H1 (cell line): Measurements from ENCODE around the gene BDP1. TPM values are rescaled to one million over a fixed set of nuclear protein-coding genes. Genes with fewer than 3 reads are reported as not detected.

ENCODE experiments used
- CTCF ChIA-PET: fragments of 300-600 bp; sonication (Branson Sonifier 250); formaldehyde crosslinking; loops from one replicate; lab custom pipeline; 2021; ENCODE audit not compliant: partially characterized antibody; lab: Charles Lee
- POLR2A ChIA-PET: fragments of 300-600 bp; sonication (Branson Sonifier 250); formaldehyde crosslinking; loops from one replicate; lab custom pipeline; 2021; ENCODE audit warnings: inconsistent platforms; ENCODE audit not compliant: partially characterized antibody; lab: Charles Lee
- DNase-seq, 2 experiments: peaks; one replicate each; pipeline versions ENCODE4 v3.0.0 to v3.0.0-alpha.2; 2010 to 2022; ENCODE audit warnings: low spot score in 2 of 2, low read depth in 1 of 2, mixed read lengths in 1 of 2
- FAIRE-seq: peaks from 2 replicates; lab custom pipeline; 2011; peaks lifted over from hg19 to GRCh38; lab: Jason Lieb, UNC
- H2AFZ ChIP-seq: 2 replicates; pipeline ENCODE4 v1.8.1; 2012; ENCODE audit warnings: low read length, inconsistent platforms
- H2AK5ac ChIP-seq: 2 replicates; pipeline ENCODE4 v1.6.1; 2013; ENCODE audit warnings: low read depth, low read length
- H2BK120ac ChIP-seq: replicated peaks from 2 replicates; pipeline ENCODE3; 2013; ENCODE audit warnings: low read depth, low read length, inconsistent platforms
- H2BK12ac ChIP-seq: 2 replicates; pipeline ENCODE4 v1.6.1; 2013; ENCODE audit warnings: low read depth, low read length
- H2BK15ac ChIP-seq: 2 replicates; pipeline ENCODE4 v1.6.1; 2013; ENCODE audit warnings: low read length
- H2BK20ac ChIP-seq: 2 replicates; pipeline ENCODE4 v1.6.1; 2013; ENCODE audit warnings: low read length
- H2BK5ac ChIP-seq: 2 replicates; pipeline ENCODE4 v1.6.1; 2013; ENCODE audit warnings: low read depth, low read length
- H3K14ac ChIP-seq: 2 replicates; pipeline ENCODE4 v1.6.1; 2013; ENCODE audit warnings: inconsistent platforms; ENCODE audit not compliant: insufficient read length
- H3K18ac ChIP-seq: 2 replicates; pipeline ENCODE4 v1.6.1; 2013; ENCODE audit warnings: low read length; ENCODE audit errors: extremely low read depth
- H3K23ac ChIP-seq: 2 replicates; pipeline ENCODE4 v1.6.1; 2013; ENCODE audit warnings: inconsistent platforms; ENCODE audit not compliant: insufficient read length
- H3K23me2 ChIP-seq: 2 replicates; pipeline ENCODE4 v1.6.1; 2013; ENCODE audit warnings: low read depth, low read length
- H3K27ac ChIP-seq: 2 replicates; pipeline ENCODE4 v1.6.1; 2011; ENCODE audit warnings: low read depth, low read length, inconsistent platforms
- H3K27me3 ChIP-seq, 4 experiments: replicated peaks in 1 of 4; 1 replicate in 1 of 4; 2 replicates in 3 of 4; pipeline versions ENCODE4 v1.6.1 to v1.8.1; 2011 to 2013; ENCODE audit warnings: low read length in 3 of 4, mild to moderate bottlenecking in 3 of 4, inconsistent platforms in 2 of 4, mixed read lengths in 2 of 4, moderate library complexity in 1 of 4; ENCODE audit not compliant: control insufficient read depth in 3 of 4, insufficient read depth in 3 of 4; ENCODE audit errors: extremely low read depth in 1 of 4
- H3K36me3 ChIP-seq, 4 experiments: 2 replicates each; pipeline versions ENCODE4 v1.6.1 to v1.8.1; 2011 to 2013; ENCODE audit warnings: mild to moderate bottlenecking in 4 of 4, low read length in 3 of 4, moderate library complexity in 2 of 4, control low read depth in 1 of 4, inconsistent platforms in 1 of 4; ENCODE audit not compliant: insufficient read depth in 4 of 4, control insufficient read depth in 2 of 4
- H3K4ac ChIP-seq: replicated peaks from 2 replicates; pipeline ENCODE3; 2013; ENCODE audit warnings: low read length, low read depth, mixed read lengths, inconsistent platforms; ENCODE audit not compliant: insufficient read length
- H3K4me1 ChIP-seq, 4 experiments: replicated peaks in 1 of 4; 1 replicate in 1 of 4; 2 replicates in 3 of 4; pipeline versions ENCODE4 v1.6.1 to v1.8.1; 2011 to 2013; ENCODE audit warnings: low read length in 3 of 4, inconsistent platforms in 2 of 4, mixed read lengths in 1 of 4; ENCODE audit not compliant: insufficient read depth in 4 of 4, control insufficient read depth in 3 of 4
- H3K4me2 ChIP-seq, 2 experiments: 2 replicates each; pipeline versions ENCODE4 v1.6.1 to v1.8.1; 2011 to 2013; ENCODE audit warnings: low read depth in 2 of 2, low read length in 2 of 2, control low read depth in 1 of 2, inconsistent platforms in 1 of 2, mild to moderate bottlenecking in 1 of 2; ENCODE audit not compliant: insufficient read depth in 1 of 2
- H3K4me3 ChIP-seq, 4 experiments: fragments of 200-600, 300-600 bp in 1 of 4; sonication (generic), shearing (Covaris generic), sonication (Bioruptor Twin) in 1 of 4; 2 replicates each; pipeline versions ENCODE4 v1.5.1 to v1.8.1; 2011 to 2016; ENCODE audit warnings: low read length in 4 of 4, low read depth in 3 of 4, control low read depth in 2 of 4, inconsistent platforms in 2 of 4, mild to moderate bottlenecking in 2 of 4, mixed read lengths in 1 of 4, moderate library complexity in 1 of 4; ENCODE audit not compliant: insufficient read depth in 2 of 4; ENCODE audit errors: extremely low read depth in 1 of 4
- H3K56ac ChIP-seq: replicated peaks from 2 replicates; pipeline ENCODE3; 2013; ENCODE audit warnings: low read depth, mild to moderate bottlenecking, mixed read lengths, low read length, inconsistent platforms; ENCODE audit not compliant: insufficient read length
- H3K79me1 ChIP-seq: 2 replicates; pipeline ENCODE4 v1.6.1; 2013; ENCODE audit warnings: low read depth, low read length, control low read depth
- H3K79me2 ChIP-seq, 2 experiments: 2 replicates each; pipeline versions ENCODE4 v1.6.1 to v1.8.1; 2012 to 2013; ENCODE audit warnings: low read length in 2 of 2, mild to moderate bottlenecking in 2 of 2, inconsistent platforms in 1 of 2; ENCODE audit not compliant: insufficient read depth in 2 of 2, control insufficient read depth in 1 of 2
- H3K9ac ChIP-seq, 4 experiments: replicated peaks in 1 of 4; 1 replicate in 1 of 4; 2 replicates in 3 of 4; pipeline versions ENCODE4 v1.6.1 to v1.8.1; 2011 to 2013; ENCODE audit warnings: low read depth in 3 of 4, low read length in 3 of 4, control low read depth in 2 of 4, mild to moderate bottlenecking in 2 of 4, moderate library complexity in 2 of 4, inconsistent platforms in 1 of 4; ENCODE audit errors: extremely low read depth in 1 of 4
- H3K9me3 ChIP-seq, 2 experiments: 2 replicates each; pipeline versions ENCODE4 v1.6.1 to v1.8.1; 2012 to 2013; ENCODE audit warnings: mild to moderate bottlenecking in 2 of 2, moderate library complexity in 2 of 2, control low read depth in 1 of 2, inconsistent platforms in 1 of 2, low read depth in 1 of 2, low read length in 1 of 2, mixed read lengths in 1 of 2; ENCODE audit not compliant: insufficient read depth in 2 of 2
- H4K20me1 ChIP-seq, 2 experiments: replicated peaks in 1 of 2; 2 replicates each; pipeline versions ENCODE3 to v1.8.1; 2011 to 2013; ENCODE audit warnings: inconsistent platforms in 2 of 2, low read length in 2 of 2, mild to moderate bottlenecking in 1 of 2; ENCODE audit not compliant: insufficient read depth in 2 of 2, control insufficient read depth in 1 of 2
- H4K5ac ChIP-seq: 2 replicates; pipeline ENCODE4 v1.6.1; 2013; ENCODE audit warnings: low read length, low read depth, mixed read lengths, inconsistent platforms; ENCODE audit not compliant: insufficient read length
- H4K8ac ChIP-seq: 2 replicates; pipeline ENCODE4 v1.8.0; 2013; ENCODE audit warnings: mild to moderate bottlenecking, moderate library complexity, low read length, inconsistent platforms; ENCODE audit not compliant: insufficient read depth; ENCODE audit errors: extremely low read depth
- H4K91ac ChIP-seq: replicated peaks from 2 replicates; pipeline ENCODE3; 2013; ENCODE audit warnings: low read length, mixed read lengths, inconsistent platforms; ENCODE audit not compliant: insufficient read length
- CTCF ChIP-seq, 3 experiments: IDR thresholded peaks; 1 replicate in 2 of 3; 2 replicates in 1 of 3; pipeline versions ENCODE4 v1.5.1 to v1.6.1; 2011; ENCODE audit warnings: low read length in 3 of 3, mild to moderate bottlenecking in 3 of 3, inconsistent platforms in 2 of 3, low read depth in 1 of 3, moderate library complexity in 1 of 3; ENCODE audit not compliant: insufficient read depth in 1 of 3; ENCODE audit errors: control extremely low read depth in 1 of 3
- EZH2 ChIP-seq: fragments of 200-600 bp; sonication (generic); IDR thresholded peaks from 2 replicates; pipeline ENCODE4 v1.7.1; 2012; ENCODE audit warnings: low read depth, mild to moderate bottlenecking, moderate library complexity, low read length, inconsistent platforms; ENCODE audit not compliant: severe bottlenecking
- WGBS, 2 experiments: shearing (Covaris generic) in 1 of 2; methylation state at CpG; one replicate each; pipeline versions ENCODE4 v1.1.6 to v1.1.7; 2013 to 2015; ENCODE audit warnings: low lambda C conversion rate in 2 of 2, mixed read lengths in 2 of 2, inconsistent platforms in 1 of 2, low coverage in 1 of 2, missing lambda C conversion rate in 1 of 2; ENCODE audit not compliant: insufficient replicate concordance in 2 of 2, insufficient coverage in 1 of 2, insufficient read length in 1 of 2; ENCODE audit errors: extremely low coverage in 1 of 2, missing lambda C conversion rate in 1 of 2; 5-methylcytosine and 5-hydroxymethylcytosine counted together
- polyA plus RNA-seq, 7 experiments: library from polyadenylated mRNA; depleted of rRNA in 3 of 7; stranded (reverse) in 5 of 7; unstranded in 2 of 7; fragments of >200 nt in 5 of 7; fragments of 200-250 nt in 2 of 7; gene quantifications; 1 replicate in 5 of 7; 2 replicates in 1 of 7; 4 replicates in 1 of 7; pipeline versions ENCODE4 v1.2.1 to v1.2.3, GENCODE V29; 2011 to 2013; ENCODE audit warnings: missing spikeins in 2 of 7, mixed read lengths in 2 of 7
- total RNA-seq: library from RNA; stranded (reverse); fragmentation: NEBNext Ultra II Directional; extraction: Animal tissue kit (Norgen Biotek cat#: 25700); gene quantifications from 2 replicates; pipeline ENCODE4 v1.2.1, GENCODE V29; 2021

BDP1 gene
- total and polyA plus RNA-seq, 2 of the 8 experiments (the other 6 are each of a cell fraction or from before 2014, with no cell fraction given), result 4.7 to 32.1 TPM

- ChIA-PET POLR2A (interaction anchor here (1.0 to 2.5 kb wide), 11 partner anchors 8 to 732 kb away, joined by 3 to 10 read pairs (median 5); partner anchors contain the start of genes BDP1, MRPS27 and PTCD2), CTCF (interaction anchor here (0.6 to 1.2 kb wide), 3 partner anchors 13 to 169 kb away, joined by 3 to 5 read pairs (median 3); no protein-coding TSS in a partner anchor)
- 0 out of 2 replicates have a peak overlapping the region, but pooled peaks have one; percentile 2 for H2BK12ac ChIP-seq
These were observed 132.5 kb downstream of the BDP1 start for GRCh38 chr5:71587766-71588532.

More at GRCh38 chr5:71587766-71588532, 132.5 kb downstream of the BDP1 start:
- Histone ChIP-seq H3K4me2 (peak overlapping the region; percentile 76 to 82), H3K4me3 (peak overlapping the region; percentile 56 to 83 (median 81)), H3K4me1 (peaks cover 0 to 9% (median 0%) of the 10 kb centered on the region in 4 experiments; a peak in 3 of 7 replicates), H3K56ac (no peak overlapping the region), H3K14ac (no peak overlapping the region), H4K8ac (no peak overlapping the region; the same call in 1 of the 2 replicates), H3K23ac (no peak overlapping the region), H2BK20ac (no peak overlapping the region), H3K18ac (peak overlapping the region; percentile 90; the same call in 1 of the 2 replicates), H3K9me3 (no peaks in the 10 kb centered on the region), H3K27me3 (no peaks in the 10 kb centered on the region), H2AK5ac (no peak overlapping the region), H2BK15ac (no peak overlapping the region), H3K9ac (peak overlapping the region in 3 of 4 experiments; percentile 67 to 89 (median 83); a peak in 6 of 7 replicates), H4K91ac (no peak overlapping the region), H4K20me1 (peaks cover 0 to 2% of the 10 kb centered on the region in 2 experiments), H2BK120ac (no peak overlapping the region), H3K36me3 (no peaks in the 10 kb centered on the region; a peak in 1 of 8 replicates), H2AFZ (no peak overlapping the region), H2BK5ac (0 out of 2 replicates have a peak overlapping the region, but pooled peaks have one; percentile 79), H3K79me1 (no peaks in the 10 kb centered on the region; the same call in 1 of the 2 replicates), H3K4ac (no peak overlapping the region), H4K5ac (no peak overlapping the region), H3K23me2 (peaks cover 6% of the 10 kb centered on the region), H3K27ac (peak overlapping the region; percentile 91), H3K79me2 (peaks cover 5 to 49% of the 10 kb centered on the region in 2 experiments)
- TF ChIP-seq CTCF (IDR thresholded peaks at IDR 0.05; ENCODE audit: control extremely low read depth in 1 of 3, insufficient read depth in 1 of 3, low read depth in 1 of 3, low read length in 3 of 3), result peak in 1 of 3 experiments; percentile 3; a peak in 1 of 4 replicates
- no peak for TF ChIP-seq EZH2
- WGBS, 2 experiments, result 66% methylated on average over 19 of the region's 19 CpGs; no CpG with 5 or more reads in 1 of the 2 experiments
- peak in 1 of 2 experiments; percentile 52 for DNase-seq
- FAIRE-seq, result no peak
